H9 (cell line): Measurements from ENCODE around the gene DUSP5. TPM values are rescaled to one million over a fixed set of nuclear protein-coding genes. Genes with fewer than 3 reads are reported as not detected.

Experiments
- DNase-seq: peaks from one replicate; pipeline ENCODE4 v3.0.0-alpha.2; 2017
- H2AFZ ChIP-seq: one replicate; pipeline ENCODE4 v1.6.1; 2013; ENCODE audit warnings: mild to moderate bottlenecking, low read length, control low read depth, moderate library complexity
- H2AK5ac ChIP-seq: 2 replicates; pipeline ENCODE4 v1.6.1; 2013; ENCODE audit warnings: low read length, control low read depth, mixed read lengths; ENCODE audit not compliant: insufficient read length
- H2BK120ac ChIP-seq: one replicate; pipeline ENCODE4 v1.6.1; 2013; ENCODE audit warnings: low read depth, mild to moderate bottlenecking, low read length, control low read depth, inconsistent platforms; ENCODE audit not compliant: poor library complexity, severe bottlenecking
- H2BK12ac ChIP-seq: 2 replicates; pipeline ENCODE4 v1.6.1; 2013; ENCODE audit warnings: low read length, control low read depth, mixed read lengths, low read depth; ENCODE audit not compliant: insufficient read length
- H2BK15ac ChIP-seq: 2 replicates; pipeline ENCODE4 v1.6.1; 2013; ENCODE audit warnings: low read depth, low read length, control low read depth
- H2BK20ac ChIP-seq: one replicate; pipeline ENCODE4 v1.6.1; 2013; ENCODE audit warnings: low read depth, mild to moderate bottlenecking, low read length, control low read depth, inconsistent platforms; ENCODE audit not compliant: poor library complexity, severe bottlenecking
- H2BK5ac ChIP-seq: 2 replicates; pipeline ENCODE4 v1.6.1; 2013; ENCODE audit warnings: low read length, control low read depth, mixed read lengths; ENCODE audit not compliant: insufficient read length
- H3K14ac ChIP-seq: 2 replicates; pipeline ENCODE4 v1.6.1; 2013; ENCODE audit warnings: low read length, control low read depth; ENCODE audit not compliant: insufficient read depth
- H3K18ac ChIP-seq: 2 replicates; pipeline ENCODE4 v1.6.1; 2013; ENCODE audit warnings: low read depth, mild to moderate bottlenecking, mixed read lengths, low read length, control low read depth; ENCODE audit not compliant: insufficient read length
- H3K23ac ChIP-seq: 2 replicates; pipeline ENCODE4 v1.6.1; 2013; ENCODE audit warnings: low read length, control low read depth, mixed read lengths, low read depth; ENCODE audit not compliant: insufficient read length
- H3K23me2 ChIP-seq: 2 replicates; pipeline ENCODE4 v1.6.1; 2013; ENCODE audit warnings: low read depth, mild to moderate bottlenecking, mixed read lengths, low read length, control low read depth; ENCODE audit not compliant: insufficient read length, poor library complexity, severe bottlenecking
- H3K27ac ChIP-seq: 2 replicates; pipeline ENCODE4 v1.5.1; 2013; ENCODE audit warnings: low read length, control low read depth, mixed read lengths, low read depth; ENCODE audit not compliant: insufficient read length
- H3K27me3 ChIP-seq: 2 replicates; pipeline ENCODE4 v1.6.1; 2013; ENCODE audit warnings: low read length, control low read depth, inconsistent platforms; ENCODE audit not compliant: insufficient read depth
- H3K4ac ChIP-seq: 2 replicates; pipeline ENCODE4 v1.6.1; 2013; ENCODE audit warnings: low read depth, mild to moderate bottlenecking, control low read depth, inconsistent platforms, low read length, moderate library complexity
- H3K4me1 ChIP-seq: 2 replicates; pipeline ENCODE4 v1.6.1; 2013; ENCODE audit warnings: low read length, control low read depth, inconsistent platforms; ENCODE audit not compliant: insufficient read depth
- H3K4me2 ChIP-seq: 2 replicates; pipeline ENCODE4 v1.6.1; 2013; ENCODE audit warnings: low read length, control low read depth, mixed read lengths; ENCODE audit not compliant: insufficient read length, insufficient read depth
- H3K56ac ChIP-seq: 2 replicates; pipeline ENCODE4 v1.6.1; 2013; ENCODE audit warnings: low read depth, mild to moderate bottlenecking, mixed read lengths, low read length, control low read depth; ENCODE audit not compliant: insufficient read length
- H3K79me1 ChIP-seq: 2 replicates; pipeline ENCODE4 v1.6.1; 2013; ENCODE audit warnings: low read depth, mild to moderate bottlenecking, moderate library complexity, low read length, control low read depth, inconsistent platforms; ENCODE audit not compliant: insufficient read depth, poor library complexity, severe bottlenecking
- H3K79me2 ChIP-seq: 2 replicates; pipeline ENCODE4 v1.6.1; 2013; ENCODE audit warnings: low read length, control low read depth, inconsistent platforms; ENCODE audit not compliant: insufficient read depth
- H3K9ac ChIP-seq: 2 replicates; pipeline ENCODE4 v1.6.1; 2013; ENCODE audit warnings: low read length, control low read depth, mixed read lengths; ENCODE audit not compliant: insufficient read length; ENCODE audit errors: extremely low read depth
- H3K9me3 ChIP-seq: one replicate; pipeline ENCODE4 v1.6.1; 2013; ENCODE audit warnings: low read depth, low read length, inconsistent platforms; ENCODE audit not compliant: control insufficient read depth
- H3T11ph ChIP-seq: one replicate; pipeline ENCODE4 v1.6.1; 2013; ENCODE audit warnings: mild to moderate bottlenecking, low read length, control low read depth, inconsistent platforms
- H4K20me1 ChIP-seq: one replicate; pipeline ENCODE4 v1.6.1; 2013; ENCODE audit not compliant: control insufficient read depth, insufficient read length, insufficient read depth
- H4K5ac ChIP-seq: 2 replicates; pipeline ENCODE4 v1.6.1; 2013; ENCODE audit warnings: low read depth, mild to moderate bottlenecking, mixed read lengths, low read length, control low read depth; ENCODE audit not compliant: insufficient read length
- H4K8ac ChIP-seq: replicated peaks from 2 replicates; pipeline ENCODE4 v1.6.1; 2013; ENCODE audit warnings: low read length, control low read depth, mixed read lengths, low read depth; ENCODE audit not compliant: insufficient read length
- H4K91ac ChIP-seq: 2 replicates; pipeline ENCODE4 v1.6.1; 2013; ENCODE audit warnings: low read depth, mild to moderate bottlenecking, moderate library complexity, mixed read lengths, low read length, control low read depth; ENCODE audit not compliant: insufficient read length
- H3K27ac Mint-ChIP-seq, 3 experiments: 2 replicates in 2 of 3; 3 replicates in 1 of 3; pipeline ENCODE4 v1.8.0; 2020 to 2021; ENCODE audit warnings: mixed read lengths in 3 of 3, mild to moderate bottlenecking in 1 of 3, moderate library complexity in 1 of 3
- H3K27me3 Mint-ChIP-seq: 2 replicates; pipeline ENCODE4 v1.8.0; 2021; ENCODE audit warnings: low read depth, mild to moderate bottlenecking, moderate library complexity, mixed read lengths
- H3K36me3 Mint-ChIP-seq, 3 experiments: 2 replicates in 2 of 3; 3 replicates in 1 of 3; pipeline ENCODE4 v1.8.0; 2020 to 2021; ENCODE audit warnings: low read depth in 3 of 3, mixed read lengths in 3 of 3; ENCODE audit not compliant: insufficient read depth in 1 of 3
- H3K4me1 Mint-ChIP-seq, 2 experiments: 2 replicates each; pipeline ENCODE4 v1.8.0; 2020; ENCODE audit warnings: mixed read lengths in 2 of 2
- H3K4me3 Mint-ChIP-seq, 2 experiments: 2 replicates in 1 of 2; 3 replicates in 1 of 2; pipeline ENCODE4 v1.8.0; 2020 to 2021; ENCODE audit warnings: mild to moderate bottlenecking in 2 of 2, mixed read lengths in 2 of 2, moderate library complexity in 1 of 2
- H3K9me3 Mint-ChIP-seq, 2 experiments: 2 replicates in 1 of 2; 3 replicates in 1 of 2; pipeline ENCODE4 v1.8.0; 2020; ENCODE audit warnings: mild to moderate bottlenecking in 2 of 2, mixed read lengths in 2 of 2, moderate library complexity in 1 of 2
- CTCF ChIP-seq: fragments of 200-600 bp; sonication (generic); conservative IDR thresholded peaks from 3 replicates; pipeline ENCODE4 v1.8.0; 2021; ENCODE audit warnings: antibody characterized with exemption, mild to moderate bottlenecking
- WGBS: extraction: QIAGEN DNeasy Blood & Tissue Kit; methylation state at CpG from one replicate; pipeline ENCODE4 v1.1.7; 2013; ENCODE audit warnings: missing lambda C conversion rate, low lambda C conversion rate, mixed read lengths; ENCODE audit not compliant: insufficient read length; ENCODE audit errors: extremely low coverage; 5-methylcytosine and 5-hydroxymethylcytosine counted together
- total RNA-seq: library from RNA; stranded (reverse); gene quantifications from 2 replicates; pipeline ENCODE4 v1.2.1, GENCODE V29; 2021

DUSP5 gene
- total RNA-seq, 1 experiment from 2014 or later, result 29.3 TPM

- Mint-ChIP-seq H3K4me1 (no peaks in the 10 kb centered on the region), H3K36me3 (peaks cover 16 to 34% (median 22%) of the 10 kb centered on the region in 3 experiments), H3K27me3 (no peaks in the 10 kb centered on the region; the same call in 1 of the 2 replicates), H3K9me3 (no peaks in the 10 kb centered on the region; a peak in 1 of 5 replicates), H3K4me3 (no peak overlapping the region), H3K27ac (no peak overlapping the region)
- Histone ChIP-seq H3K27ac (no peak overlapping the region), H3K79me1 (no peaks in the 10 kb centered on the region), H4K5ac (no peak overlapping the region), H3K27me3 (no peaks in the 10 kb centered on the region), H3T11ph (no peak overlapping the region), H4K8ac (no peak overlapping the region), H3K18ac (no peak overlapping the region), H2AK5ac (no peak overlapping the region), H2BK5ac (no peak overlapping the region), H2AFZ (no peak overlapping the region), H3K79me2 (no peaks in the 10 kb centered on the region), H2BK120ac (no peak overlapping the region), H3K23ac (no peak overlapping the region), H4K20me1 (no peaks in the 10 kb centered on the region), H3K4me2 (no peak overlapping the region), H2BK20ac (no peak overlapping the region), H2BK15ac (no peak overlapping the region), H3K9ac (no peak overlapping the region), H2BK12ac (no peak overlapping the region), H3K14ac (no peak overlapping the region), H3K4ac (no peak overlapping the region), H3K23me2 (no peaks in the 10 kb centered on the region), H3K9me3 (no peaks in the 10 kb centered on the region), H3K56ac (no peak overlapping the region), H4K91ac (no peak overlapping the region), H3K4me1 (no peaks in the 10 kb centered on the region; the same call in 1 of the 2 replicates)
- DNase-seq, result no peak
- WGBS, result no CpG with 5 or more reads among the region's 3 CpGs
- TF ChIP-seq CTCF, result no peak
Observed at GRCh38 chr10:110514848-110515247, 17.1 kb downstream of the DUSP5 start.
